ENCODE results near the gene RNF220. TPM values are rescaled to one million over a fixed set of nuclear protein-coding genes. Genes with fewer than 3 reads are reported as not detected.

Gene RNF220
- total and polyA plus RNA-seq, 2 of the 13 experiments (the other 11 are each of a cell fraction or from before 2014, with no cell fraction given), result 48.2 to 72.1 TPM

GRCh38 chr1:44481701-44482100 is 76.6 kb downstream of the RNF220 start:
- intact Hi-C loops (cut with micrococcal nuclease; ENCODE audit: unreplicated experiment), result no loop called here
- Histone ChIP-seq H3K4me1 (ENCODE audit: insufficient read depth, low read length) (no peaks in the 10 kb centered on the region), H3K9ac (ENCODE audit: insufficient read depth, low read depth, low read length) (no peak overlapping the region), H3K27me3 (ENCODE audit: control insufficient read depth in 1 of 2, insufficient read depth in 2 of 2, low read length in 2 of 2) (no peaks in the 10 kb centered on the region; a peak in 1 of 5 replicates), H3K4me2 (ENCODE audit: low read depth, low read length) (no peak overlapping the region), H4K20me1 (ENCODE audit: insufficient read depth, low read length) (no peaks in the 10 kb centered on the region; the same call in 1 of the 2 replicates), H3K79me2 (ENCODE audit: insufficient read depth, low read length) (no peaks in the 10 kb centered on the region), H3K9me3 (ENCODE audit: low read length) (no peaks in the 10 kb centered on the region), H3K36me3 (replicated peaks in 1 of 2; ENCODE audit: control insufficient read depth in 1 of 2, insufficient read depth in 2 of 2, low read length in 2 of 2) (peaks cover 0 to 1% of the 10 kb centered on the region in 2 experiments; a peak in 1 of 5 replicates), H2AFZ (ENCODE audit: low read length) (no peak overlapping the region), H3K27ac (ENCODE audit: extremely low read length, insufficient read depth, low read length) (no peak overlapping the region), H3K4me3 (replicated peaks in 1 of 3; ENCODE audit: insufficient read depth in 1 of 3, low read depth in 2 of 3, low read length in 3 of 3) (no peak overlapping the region)
- FAIRE-seq (no peak), DNase-seq (ENCODE audit: low spot score) (no peak), ATAC-seq (no peak)
- 70% methylated on average over 2 of the region's 2 CpGs for WGBS (ENCODE audit: low lambda C conversion rate)
- CTCF ChIA-PET (ENCODE audit: low intra/inter-chr PET ratio, low total read pairs), result no interaction called here
- POLR2A ChIA-PET, result no interaction called here
- BruUV-seq (replicated peaks), result no TSS peak
- TF ChIP-seq ELF3 (CRISPR knock-in tag; IDR thresholded peaks at IDR 0.05) (no peak), ZNF724P (CRISPR knock-in tag; IDR thresholded peaks at IDR 0.05; ENCODE audit: borderline replicate concordance) (no peak), NR3C1 (CRISPR knock-in tag; IDR thresholded peaks at IDR 0.05) (no peak), ISX (CRISPR knock-in tag; conservative IDR thresholded peaks at IDR 0.05) (no peak), ZNF138 (CRISPR knock-in tag; IDR thresholded peaks at IDR 0.05; ENCODE audit: low read depth) (no peak), ZFP36L2 (CRISPR knock-in tag; IDR thresholded peaks at IDR 0.05) (no peak), PRPF4 (IDR thresholded peaks at IDR 0.05; ENCODE audit: low read depth, low read length, poor library complexity, severe bottlenecking) (no peak), REPIN1 (CRISPR knock-in tag; IDR thresholded peaks at IDR 0.05; ENCODE audit: borderline replicate concordance, low read depth) (no peak), PPARG (CRISPR knock-in tag; conservative IDR thresholded peaks at IDR 0.05) (no peak), ZNF563 (CRISPR knock-in tag; IDR thresholded peaks at IDR 0.05) (no peak), ZNF234 (CRISPR knock-in tag; conservative IDR thresholded peaks at IDR 0.05) (no peak), ZNF841 (CRISPR knock-in tag; IDR thresholded peaks at IDR 0.05; ENCODE audit: borderline replicate concordance) (no peak)
- in situ Hi-C loops (cut with HindIII; ENCODE audit: extremely low pct_ligation_motif_present, low pct_unique_long_range_greater_than_20kb), result no loop called here
